Islet of Langerhans (tissue), 1 donor: ENCODE results near the gene STK26.

Source experiments
- FAIRE-seq: peaks from one replicate; lab custom pipeline; 2011; peaks lifted over from hg19 to GRCh38; lab: Jason Lieb, UNC

STK26 gene

DNA sequence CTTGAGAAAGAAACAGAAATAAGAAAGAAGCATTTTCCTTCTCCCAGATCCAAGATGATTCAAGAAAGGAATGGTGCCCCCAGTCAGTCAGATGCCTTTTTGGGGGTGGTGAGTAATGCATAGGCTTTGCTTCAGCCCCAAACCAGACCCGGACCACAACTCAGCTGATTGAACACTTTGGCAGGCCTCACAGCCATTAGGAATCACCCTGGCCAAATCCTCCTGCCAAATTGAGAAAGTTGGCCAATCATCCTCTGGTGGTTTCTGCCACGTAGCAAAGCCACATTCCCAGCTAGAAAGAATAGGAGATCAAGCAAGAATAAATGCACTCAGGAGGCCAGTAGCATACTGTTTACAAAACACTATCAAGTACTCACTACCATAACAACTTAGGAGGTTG lies 71.1 kb downstream of the STK26 start:
- no peak for FAIRE-seq

DNA sequence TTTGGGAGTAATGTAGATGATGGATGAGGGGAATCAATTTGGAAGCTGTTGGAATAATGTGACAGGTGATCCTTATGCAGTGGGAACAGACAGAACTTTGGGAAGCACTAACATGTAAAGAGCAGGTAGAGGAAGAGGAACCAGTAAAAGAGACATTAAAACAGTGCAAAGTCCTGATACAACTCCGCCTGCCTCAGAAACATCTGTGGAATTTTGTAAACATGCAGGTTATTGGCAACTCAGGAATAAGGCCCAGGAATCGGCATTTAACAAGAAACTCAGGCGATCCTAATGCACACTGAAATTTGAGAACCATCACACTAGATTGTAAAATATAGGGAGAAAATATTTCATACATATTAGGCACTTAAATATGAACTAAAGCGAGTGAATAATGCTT lies 75.6 kb downstream of the STK26 start:
- peak; percentile 47 for FAIRE-seq

DNA sequence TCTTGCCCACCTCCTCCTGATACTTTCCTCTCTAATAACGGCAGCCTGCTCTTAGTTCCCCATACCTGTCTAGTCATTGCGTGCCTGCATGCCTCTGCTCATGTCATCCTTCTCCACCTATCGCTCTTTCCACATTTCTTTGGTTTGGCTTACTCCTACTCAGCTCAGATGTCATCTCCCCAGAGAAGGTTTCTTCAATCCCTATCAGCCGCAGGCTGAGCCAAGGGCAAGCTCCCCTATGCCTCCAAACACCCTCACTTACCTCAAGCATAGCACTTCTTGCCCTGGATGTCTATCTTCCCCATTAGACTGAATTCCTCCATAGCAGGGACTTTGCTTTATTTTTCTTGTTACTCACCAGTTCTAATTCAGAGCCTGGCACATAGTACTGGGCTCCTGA lies 78.1 kb downstream of the STK26 start:
- FAIRE-seq = no peak

DNA sequence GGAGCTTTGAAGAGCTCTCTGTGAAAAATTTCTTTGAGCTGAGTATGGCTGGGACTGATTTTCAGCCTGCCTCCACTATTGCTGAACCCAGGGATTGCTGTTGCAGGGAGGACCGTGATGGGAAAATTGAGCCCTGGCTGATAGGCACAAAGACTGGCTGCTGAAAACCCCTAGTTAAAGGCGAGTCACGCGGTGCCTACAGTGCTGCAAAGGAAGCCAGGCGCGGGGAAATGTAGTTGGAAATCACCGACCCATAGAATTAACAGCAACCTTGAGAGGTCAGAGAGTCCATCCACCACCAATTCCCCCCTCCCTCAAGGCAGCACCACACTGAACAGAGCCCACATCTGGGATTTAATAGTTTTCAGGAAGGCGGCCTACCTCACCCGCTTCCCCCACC lies 78.7 kb downstream of the STK26 start:
- FAIRE-seq = no peak

DNA sequence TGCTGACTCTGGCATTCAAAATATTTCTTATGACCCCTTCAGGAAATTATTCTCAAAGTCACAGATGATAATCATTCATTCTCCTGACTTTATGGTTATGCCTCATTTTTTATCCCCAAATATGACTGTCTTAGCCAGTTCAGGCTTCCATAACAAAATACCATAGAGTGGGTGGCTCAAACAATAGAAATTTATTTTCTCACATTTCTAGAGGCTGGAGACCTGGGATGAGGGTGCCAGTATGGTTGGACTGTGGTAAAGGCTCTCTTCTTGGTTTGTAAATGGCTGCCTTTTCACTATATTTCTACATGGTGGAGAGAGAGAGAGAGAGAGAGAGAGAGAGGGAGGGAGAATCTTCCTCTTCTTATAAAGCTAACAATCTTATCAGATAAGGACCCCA lies 84.2 kb downstream of the STK26 start:
- no peak for FAIRE-seq

DNA sequence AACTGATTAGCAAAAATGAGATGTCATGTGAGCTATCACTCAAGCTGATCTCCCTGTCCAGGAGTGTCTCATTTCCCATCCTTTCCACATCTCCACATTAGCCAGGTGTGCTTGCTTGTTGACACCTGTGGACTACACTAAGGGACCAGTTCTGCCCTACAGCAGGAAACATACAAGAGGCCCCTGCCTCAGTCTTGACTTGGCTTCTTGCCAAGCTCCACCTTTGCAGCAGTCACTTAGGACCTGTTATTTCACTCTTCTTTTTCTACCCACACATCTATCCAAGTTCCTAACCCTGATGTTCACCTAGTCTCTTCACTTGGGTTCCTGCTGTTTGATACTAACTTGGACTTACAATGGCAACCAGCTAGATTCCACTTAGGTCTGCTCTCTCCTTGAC lies 91.5 kb downstream of the STK26 start:
- no peak for FAIRE-seq

DNA sequence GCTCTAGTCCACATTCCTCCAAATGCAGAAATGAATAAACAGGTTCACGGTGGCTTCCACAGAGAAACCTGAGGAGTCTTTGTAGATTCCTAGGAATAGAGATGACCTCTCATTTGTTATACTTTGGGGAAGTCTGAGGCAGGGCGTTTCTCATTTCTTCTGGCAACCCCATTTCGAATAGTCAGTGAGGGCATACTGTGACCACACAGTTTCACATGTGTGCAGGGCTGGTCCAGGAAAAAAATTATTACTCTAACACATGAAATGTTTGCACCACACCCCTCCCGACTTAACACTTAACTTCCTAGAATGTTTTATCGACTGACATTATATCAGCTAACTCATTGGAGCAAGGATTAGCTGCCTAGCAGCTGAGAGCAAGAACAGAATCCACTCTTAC lies 92.7 kb downstream of the STK26 start:
- no peak for FAIRE-seq

DNA sequence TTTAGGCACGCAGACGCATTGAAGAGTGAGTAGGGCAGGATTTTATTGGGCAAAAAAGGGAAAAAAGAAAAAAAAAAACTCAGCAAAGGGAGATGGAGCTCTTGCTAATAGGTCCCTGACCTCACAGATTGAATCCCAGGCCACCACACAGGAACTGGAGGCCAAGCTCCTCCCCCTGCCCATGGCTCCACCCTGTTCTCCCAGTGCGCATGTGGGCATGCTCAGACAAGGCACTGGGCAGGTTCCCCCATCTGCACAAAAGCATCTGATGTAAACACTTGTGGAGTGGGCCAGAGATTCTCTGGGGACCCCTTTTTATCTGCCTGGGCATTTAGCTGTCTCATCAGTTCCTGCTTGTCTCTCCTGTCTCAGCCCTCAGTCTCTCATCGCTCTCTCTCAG lies 95.3 kb downstream of the STK26 start:
- no peak for FAIRE-seq

DNA sequence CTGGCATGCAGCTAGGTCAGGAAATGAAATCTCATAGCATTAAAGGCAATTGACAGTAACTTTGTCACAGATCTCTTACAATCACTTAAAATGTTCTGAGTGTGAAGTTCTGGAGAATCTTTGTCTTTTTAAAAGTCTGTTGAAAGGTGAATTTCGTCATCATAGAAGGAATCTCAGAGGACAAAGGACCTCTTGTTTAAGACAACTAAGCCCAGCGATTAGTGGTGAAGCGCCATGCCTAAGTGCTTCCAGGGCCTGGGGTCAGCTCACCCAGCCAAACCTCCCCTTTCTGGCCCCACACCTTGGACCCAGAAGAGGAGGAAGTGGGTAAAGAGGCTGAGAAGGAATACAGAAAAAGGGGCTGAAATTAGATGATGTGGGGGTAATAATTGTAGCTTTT lies 96.2 kb downstream of the STK26 start:
- FAIRE-seq = no peak

DNA sequence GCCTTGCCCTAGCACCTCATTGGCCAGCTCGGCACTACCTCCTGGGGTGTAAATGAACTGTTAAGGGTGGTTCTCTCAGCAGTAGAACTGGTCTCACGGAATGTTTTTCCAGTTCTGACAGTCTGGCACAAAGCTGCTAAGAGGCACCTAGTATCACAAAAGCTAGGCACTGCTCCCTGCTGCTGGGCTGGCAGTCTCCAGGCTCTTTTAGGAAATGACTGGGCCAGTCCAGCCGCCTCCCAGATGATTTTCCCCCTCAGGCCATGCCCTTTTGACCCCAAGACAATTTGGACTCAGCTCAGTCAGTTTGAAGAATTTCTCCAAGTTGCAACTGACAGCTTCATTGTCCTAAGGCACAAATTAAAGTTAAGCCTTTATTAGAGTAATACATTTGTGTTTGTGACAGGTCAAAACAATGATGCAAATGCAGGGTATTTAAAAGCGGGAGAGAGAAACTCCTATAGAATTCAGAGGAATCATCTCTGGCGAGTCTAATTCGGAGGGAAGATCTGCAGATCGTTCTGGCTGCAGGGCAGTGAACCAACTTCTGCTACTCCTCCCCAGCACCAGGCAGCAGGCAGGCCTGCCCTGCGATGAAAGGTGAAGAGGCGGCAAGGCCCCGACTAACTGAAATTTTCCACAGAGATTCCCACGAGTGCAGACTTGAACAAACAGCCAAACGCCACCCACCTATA lies 96.9 kb downstream of the STK26 start:
- no peak for FAIRE-seq

DNA sequence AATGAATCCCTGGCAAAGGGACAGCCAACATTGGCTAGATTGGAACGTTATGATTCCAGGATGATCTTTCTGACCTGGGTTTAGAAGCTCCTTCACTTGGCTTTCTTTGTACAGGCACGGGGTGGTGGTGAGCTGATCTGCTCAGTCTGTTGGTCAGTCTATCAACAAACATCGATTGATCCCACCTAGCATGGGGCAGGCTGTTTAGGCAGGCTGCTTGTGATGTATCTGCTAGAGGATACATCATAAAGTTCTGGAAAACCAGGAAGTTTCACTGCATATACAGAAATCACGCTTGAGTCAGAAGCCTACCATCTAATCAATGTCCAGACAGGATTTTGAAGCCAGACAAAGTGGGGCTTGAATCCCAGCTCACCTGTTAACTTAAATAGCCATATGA lies 97.8 kb downstream of the STK26 start:
- FAIRE-seq = no peak
